Mononuclear cell (primary cell): ENCODE results near the gene VWA5B1. TPM values are rescaled to one million over a fixed set of nuclear protein-coding genes. Genes with fewer than 3 reads are reported as not detected.

Source experiments
- H3K27me3 ChIP-seq: 2 replicates; pipeline ENCODE4 v1.6.0; 2011; ENCODE audit warnings: low read length, control low read depth; ENCODE audit not compliant: insufficient read depth
- H3K4me1 ChIP-seq: 2 replicates; pipeline ENCODE4 v1.5.1; 2011; ENCODE audit warnings: mild to moderate bottlenecking, low read length, control low read depth; ENCODE audit not compliant: insufficient read depth
- H3K4me3 ChIP-seq: 2 replicates; pipeline ENCODE4 v1.5.1; 2011; ENCODE audit warnings: mild to moderate bottlenecking, low read length, moderate library complexity
- H3K9me3 ChIP-seq: 2 replicates; pipeline ENCODE4 v1.5.1; 2011; ENCODE audit warnings: low read depth, mild to moderate bottlenecking, control low read depth, low read length
- total RNA-seq: library from RNA; depleted of rRNA; stranded (reverse); fragments of >200 nt; gene quantifications from one replicate; pipeline ENCODE4 v1.2.3, GENCODE V29; 2012

VWA5B1 gene
- total RNA-seq, 1 donor, result not detected

DNA sequence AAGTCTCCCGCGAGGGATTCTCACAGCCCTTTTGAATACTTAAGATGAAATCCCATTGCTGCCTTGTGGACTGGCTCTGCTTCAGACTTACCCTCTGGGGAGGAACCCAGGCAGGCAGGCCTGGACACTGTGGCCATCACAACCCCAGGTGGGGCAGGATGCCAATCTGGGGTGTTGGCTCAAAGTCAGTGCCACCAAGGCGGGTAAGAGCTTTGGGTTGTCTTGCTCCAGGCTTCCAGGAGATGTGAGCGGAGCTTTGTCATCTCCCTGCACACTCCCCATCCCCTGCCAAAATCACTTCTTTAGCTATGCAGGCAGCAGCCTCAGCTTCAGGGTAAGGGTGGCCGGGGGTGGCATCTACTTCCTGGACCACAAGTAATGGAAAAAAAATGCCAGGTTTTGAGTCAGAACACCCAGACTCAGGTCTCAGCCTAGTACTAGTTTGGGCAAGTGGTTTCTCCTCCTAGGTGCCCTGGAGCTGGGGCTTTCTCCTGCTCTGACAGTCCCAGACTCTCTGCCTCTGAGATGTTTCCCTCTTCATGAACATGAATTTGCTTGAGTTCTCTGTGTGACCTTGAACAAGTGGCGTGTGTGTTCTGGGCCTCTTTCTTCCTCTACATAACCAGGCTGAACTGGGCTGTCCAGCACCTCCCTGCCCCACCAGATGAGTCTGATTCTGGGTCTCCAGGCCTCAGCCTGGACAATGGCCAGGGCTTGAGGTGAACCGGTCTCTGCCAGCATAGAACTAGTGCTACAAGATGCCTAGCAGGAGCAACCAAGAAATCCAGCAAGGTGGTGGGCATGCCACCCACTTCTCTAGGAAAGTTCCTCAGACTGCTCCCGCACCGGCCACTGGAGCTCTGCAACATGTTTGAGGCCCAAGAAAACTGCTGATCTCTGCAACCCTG is 65.4 kb downstream of the VWA5B1 start:
- Histone ChIP-seq H3K27me3 (no peaks in the 10 kb centered on the region), H3K4me1 (no peaks in the 10 kb centered on the region), H3K4me3 (no peak overlapping the region), H3K9me3 (no peaks in the 10 kb centered on the region)

DNA sequence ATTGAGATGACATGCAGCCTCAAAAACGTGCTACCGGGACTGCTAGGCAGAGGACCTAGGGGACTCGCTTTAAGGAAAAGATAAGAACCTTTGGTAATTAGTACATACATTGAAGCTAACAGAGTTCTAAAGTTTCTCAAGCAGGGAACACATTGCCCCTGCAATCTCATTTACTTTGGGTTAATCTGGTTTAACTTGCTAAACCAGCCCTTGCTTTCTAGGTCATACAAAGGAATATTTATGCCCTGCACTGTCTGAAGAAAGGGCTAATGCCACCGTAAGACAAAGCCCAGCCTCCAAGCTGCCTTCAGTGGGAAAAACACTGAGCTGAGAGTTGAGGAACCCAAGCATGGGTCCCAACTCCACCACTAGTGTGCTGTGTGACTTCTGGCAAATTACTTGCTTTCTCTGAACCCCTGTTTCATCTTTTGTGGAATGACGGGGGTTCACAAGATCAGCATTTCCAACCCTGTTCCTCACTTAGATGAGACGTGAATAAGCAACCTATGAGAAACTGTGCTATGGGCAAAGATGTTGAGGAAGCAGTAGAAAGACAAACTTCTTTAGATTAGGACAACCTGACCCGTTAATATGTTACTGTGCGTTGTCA is 66.3 kb downstream of the VWA5B1 start:
- Histone ChIP-seq H3K9me3 (no peaks in the 10 kb centered on the region), H3K27me3 (peaks cover 5% of the 10 kb centered on the region)

DNA sequence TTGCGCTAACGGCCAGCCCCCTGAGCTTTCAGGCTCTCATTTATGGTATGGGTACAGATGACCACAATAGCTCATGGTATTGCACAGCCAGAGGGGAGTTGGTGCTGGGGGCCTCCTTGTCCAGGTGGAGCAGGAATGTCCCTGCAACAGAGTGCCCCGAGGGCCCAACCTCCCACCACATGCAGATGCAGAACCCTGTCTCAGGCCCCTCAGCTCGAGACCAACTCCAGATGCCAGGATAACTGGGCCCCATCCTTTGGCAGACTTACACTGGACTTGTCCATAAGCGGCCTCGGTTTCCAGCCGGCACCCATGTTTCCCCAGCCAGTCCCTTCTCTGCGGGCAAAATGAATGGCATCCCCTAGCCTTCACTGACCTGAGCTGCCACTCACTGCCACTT is 67.1 kb downstream of the VWA5B1 start:
- H3K4me1 ChIP-seq, result no peaks in the 10 kb centered on the region
- no peaks in the 10 kb centered on the region for H3K9me3 ChIP-seq
- peaks cover 11% of the 10 kb centered on the region for H3K27me3 ChIP-seq
- no peak overlapping the region for H3K4me3 ChIP-seq

More for the DNA sequence above, 66.3 kb downstream of the VWA5B1 start:
- no peaks in the 10 kb centered on the region for H3K4me1 ChIP-seq
- H3K4me3 ChIP-seq, result no peak overlapping the region

DNA sequence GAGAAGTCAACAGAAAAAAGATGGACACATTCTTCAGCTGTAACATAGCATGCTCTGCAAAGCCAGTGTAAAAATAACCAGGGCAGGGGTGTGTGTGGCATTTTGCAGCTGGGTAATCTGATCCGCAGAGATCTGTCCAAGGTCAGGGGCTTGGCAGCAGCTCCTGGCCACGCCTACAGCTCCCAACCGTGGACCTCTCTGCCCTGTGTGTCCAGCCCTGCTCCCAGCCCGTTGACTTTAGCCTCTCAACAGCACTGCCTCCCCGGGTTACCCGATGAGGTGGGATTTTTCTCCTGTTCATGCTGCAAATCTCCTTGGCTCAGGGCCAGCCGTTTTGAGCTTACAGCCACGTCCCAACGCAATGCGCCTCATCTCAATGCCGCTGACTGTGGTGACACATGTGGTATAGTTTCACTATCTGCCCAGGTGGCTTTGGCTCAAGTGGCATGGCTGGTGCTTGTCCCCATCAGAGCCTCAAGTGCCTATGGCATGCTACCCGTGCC is 68.1 kb downstream of the VWA5B1 start:
- H3K27me3 ChIP-seq, result peaks cover 11% of the 10 kb centered on the region
- H3K9me3 ChIP-seq, result no peaks in the 10 kb centered on the region
- H3K4me3 ChIP-seq, result no peak overlapping the region
- H3K4me1 ChIP-seq, result no peaks in the 10 kb centered on the region

DNA sequence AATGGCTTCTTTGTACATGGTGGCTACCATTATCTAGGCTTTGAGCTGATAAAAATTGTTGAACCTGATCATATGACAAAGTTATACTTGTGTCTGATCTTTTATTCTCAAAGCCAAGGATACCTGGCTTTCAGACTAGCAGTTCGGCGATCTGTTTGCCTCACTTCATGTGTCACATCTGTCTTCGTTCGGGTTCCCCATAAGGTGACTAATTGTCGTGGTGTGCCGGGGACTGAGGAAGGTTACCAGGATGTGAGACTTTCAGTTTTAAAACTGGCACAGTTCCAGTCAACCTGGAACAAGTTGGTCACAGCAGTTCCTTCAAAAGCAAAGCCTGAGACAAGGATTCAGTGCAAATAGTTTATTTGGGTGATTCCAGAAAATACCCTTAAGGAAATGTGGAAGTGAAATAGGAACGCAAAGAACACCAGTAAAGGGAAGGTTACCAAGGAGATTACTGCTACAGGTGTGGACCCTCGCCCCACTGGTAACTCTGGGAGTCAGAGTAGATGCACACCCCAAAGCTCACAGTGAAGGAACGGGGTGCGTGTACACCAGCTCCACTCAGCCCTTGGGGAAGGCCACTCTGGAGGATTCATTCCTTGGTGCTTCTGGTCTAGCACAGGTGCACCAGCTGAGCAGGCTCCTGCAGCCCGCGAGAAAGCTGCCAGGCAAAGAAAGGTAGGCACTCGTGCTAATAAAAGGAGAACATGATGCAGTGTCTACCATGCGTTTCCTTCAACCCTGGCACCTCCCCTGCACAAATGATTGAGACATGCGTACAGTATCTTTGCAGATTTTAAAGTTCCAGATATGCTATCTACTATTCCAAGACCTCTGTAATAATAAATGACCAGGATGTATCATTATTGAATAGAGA is 69.0 kb downstream of the VWA5B1 start:
- H3K9me3 ChIP-seq, result no peaks in the 10 kb centered on the region
- no peak overlapping the region for H3K4me3 ChIP-seq
- H3K27me3 ChIP-seq, result peaks cover 13% of the 10 kb centered on the region
- H3K4me1 ChIP-seq, result no peaks in the 10 kb centered on the region

DNA sequence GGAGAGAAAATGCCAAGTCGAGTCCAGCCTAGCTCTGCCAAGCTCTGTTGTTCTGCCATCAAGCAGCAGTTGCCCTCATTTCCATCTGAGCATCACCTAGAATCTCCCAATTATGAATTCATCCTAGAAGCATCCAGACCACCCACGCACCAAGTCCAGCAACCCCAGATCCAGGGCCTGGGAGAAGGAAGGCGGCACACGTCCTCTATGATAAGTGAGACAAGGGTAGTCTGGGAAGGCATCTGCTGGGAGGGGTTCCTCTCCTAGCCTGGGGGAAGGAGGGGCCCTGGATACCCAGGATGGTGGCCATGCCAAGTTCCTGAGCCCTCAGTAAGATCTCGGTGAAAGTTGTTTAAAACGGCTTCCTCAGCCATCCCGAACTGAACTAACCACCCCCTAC is 70.7 kb downstream of the VWA5B1 start:
- Histone ChIP-seq H3K4me1 (no peaks in the 10 kb centered on the region), H3K27me3 (peaks cover 23% of the 10 kb centered on the region), H3K9me3 (no peaks in the 10 kb centered on the region), H3K4me3 (no peak overlapping the region)

DNA sequence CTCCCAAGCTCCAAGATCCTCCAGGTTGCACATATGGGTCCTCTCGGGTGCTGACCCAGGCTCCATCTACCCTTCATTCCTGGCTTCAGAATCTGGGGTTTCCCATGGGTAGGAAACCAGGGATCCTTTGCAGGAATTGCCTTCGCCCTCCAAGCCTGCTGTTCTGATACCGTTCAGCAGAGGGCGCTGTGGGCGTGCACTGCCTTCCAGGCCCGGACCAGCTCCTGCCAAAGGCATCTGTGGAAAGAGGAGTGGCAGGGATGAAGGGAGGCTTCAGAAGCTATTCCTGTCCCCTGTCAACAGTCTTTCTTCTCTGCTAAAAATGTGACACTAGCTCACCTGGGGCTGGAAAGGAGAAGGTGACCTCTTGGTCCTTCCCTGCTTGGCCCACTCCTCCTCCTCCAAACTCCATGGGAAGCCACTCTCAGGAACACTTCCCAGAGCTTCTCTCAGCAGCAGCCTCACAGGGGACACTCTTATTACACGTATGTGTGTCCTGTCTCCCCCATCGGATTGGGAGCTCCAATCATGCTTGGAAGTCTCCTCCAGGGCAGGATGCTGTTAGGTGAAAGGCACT is 71.2 kb downstream of the VWA5B1 start:
- H3K4me1 ChIP-seq, result no peaks in the 10 kb centered on the region
- peaks cover 23% of the 10 kb centered on the region for H3K27me3 ChIP-seq
- H3K4me3 ChIP-seq, result no peak overlapping the region
- H3K9me3 ChIP-seq, result no peaks in the 10 kb centered on the region

DNA sequence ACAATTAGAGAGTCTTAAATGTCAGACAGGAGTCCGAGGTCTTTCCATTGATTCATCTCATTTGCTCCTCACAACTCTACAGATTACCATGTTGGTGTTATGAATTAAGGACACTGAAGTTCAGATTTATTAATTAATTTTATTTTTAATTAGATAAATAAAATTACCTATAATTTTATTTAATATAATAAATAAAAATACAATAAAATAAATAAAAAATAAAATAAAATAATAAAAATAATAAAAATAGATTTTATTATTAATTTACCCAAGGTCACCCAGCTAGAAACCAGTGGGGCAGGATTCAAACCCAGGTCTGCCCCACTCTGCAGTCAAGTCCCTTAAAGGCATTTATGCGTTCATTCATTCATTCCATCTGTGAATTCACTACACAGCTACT is 72.2 kb downstream of the VWA5B1 start:
- Histone ChIP-seq H3K9me3 (no peaks in the 10 kb centered on the region), H3K27me3 (peaks cover 31% of the 10 kb centered on the region), H3K4me3 (no peak overlapping the region), H3K4me1 (no peaks in the 10 kb centered on the region)

DNA sequence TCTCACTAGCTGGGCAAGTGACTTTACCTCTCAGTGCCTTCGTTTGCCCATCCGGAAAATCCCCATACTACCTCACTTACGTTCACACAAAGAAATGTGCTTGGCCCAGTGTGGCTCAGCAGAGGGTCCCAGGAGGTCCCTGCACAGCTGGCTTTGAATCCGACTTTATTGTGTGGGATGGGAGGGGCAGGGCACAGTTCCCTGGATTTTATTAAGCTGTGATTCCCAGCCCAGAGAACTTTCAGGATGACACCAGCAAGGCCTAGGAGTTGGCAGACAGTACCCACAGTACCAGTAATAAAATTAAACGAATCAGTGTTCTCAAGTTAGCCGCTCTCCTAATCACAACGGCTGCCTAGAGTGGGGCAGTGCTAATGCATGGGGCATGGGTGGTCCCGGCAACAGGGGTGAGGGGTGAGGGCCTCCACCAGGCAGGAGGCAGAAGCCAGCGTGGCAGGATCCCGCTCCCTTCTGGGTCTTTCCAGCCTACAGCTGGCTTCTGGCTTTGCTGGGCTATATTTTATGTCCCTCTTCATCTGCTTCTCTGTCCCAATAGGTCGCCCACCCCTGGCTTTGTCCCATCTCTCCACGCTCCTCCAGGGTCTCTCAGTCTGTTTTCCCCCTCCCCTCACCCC is 74.9 kb downstream of the VWA5B1 start:
- Histone ChIP-seq H3K9me3 (no peaks in the 10 kb centered on the region), H3K27me3 (peaks cover 32% of the 10 kb centered on the region), H3K4me3 (no peak overlapping the region), H3K4me1 (no peaks in the 10 kb centered on the region)

GRCh38 chr1:20366056-20366462 is 75.4 kb downstream of the VWA5B1 start:
- Histone ChIP-seq H3K9me3 (no peaks in the 10 kb centered on the region), H3K27me3 (peaks cover 33% of the 10 kb centered on the region), H3K4me3 (no peak overlapping the region), H3K4me1 (no peaks in the 10 kb centered on the region)

- H3K27me3 ChIP-seq, result peaks cover 32% of the 10 kb centered on the region
- H3K4me3 ChIP-seq, result no peak overlapping the region
- no peaks in the 10 kb centered on the region for H3K4me1 ChIP-seq
- H3K9me3 ChIP-seq, result no peaks in the 10 kb centered on the region
These were observed 75.9 kb downstream of the VWA5B1 start for GRCh38 chr1:20366463-20367115.

DNA sequence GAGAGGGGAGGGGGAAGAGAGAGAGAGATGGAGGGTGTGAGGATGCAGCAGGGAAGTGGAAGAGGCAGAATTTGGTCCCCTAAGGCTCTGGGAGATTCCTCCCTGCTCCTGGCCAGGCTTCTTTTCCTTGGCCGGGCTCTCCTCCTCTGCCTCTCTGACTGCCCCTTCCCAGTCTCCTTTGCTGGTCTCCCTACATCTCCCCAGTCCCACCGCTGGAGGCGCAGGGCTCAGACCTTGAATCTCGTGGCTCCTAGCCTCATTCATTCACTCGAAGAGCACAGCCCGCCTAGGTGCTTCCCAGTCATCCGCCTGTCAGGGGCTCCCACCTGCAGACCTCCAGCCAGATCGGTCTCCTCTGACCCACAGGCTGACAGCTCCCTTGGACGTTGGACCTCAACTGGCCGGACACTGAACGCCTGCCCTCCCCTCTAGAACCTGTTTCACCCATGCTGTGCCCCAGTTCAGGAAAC is 76.5 kb downstream of the VWA5B1 start:
- H3K27me3 ChIP-seq, result peaks cover 27% of the 10 kb centered on the region

DNA sequence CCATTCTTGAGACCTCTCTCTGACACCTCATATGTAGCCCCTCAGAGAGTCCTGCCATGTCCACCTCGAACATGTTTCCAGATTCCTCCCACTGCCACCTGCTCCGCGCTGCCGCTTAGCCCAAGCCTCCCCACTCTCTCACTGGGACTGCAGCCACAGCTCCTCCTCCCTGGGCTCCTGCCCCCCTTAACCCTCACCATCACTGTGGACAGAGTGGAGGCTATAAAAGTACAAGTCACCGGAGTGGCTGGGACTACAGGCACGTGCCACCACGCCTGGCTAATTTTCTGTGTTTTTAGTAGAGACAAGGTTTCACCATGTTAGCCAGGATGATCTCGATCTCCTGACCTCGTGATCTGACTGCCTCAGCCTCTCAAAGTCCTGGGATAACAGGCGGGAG is 77.0 kb downstream of the VWA5B1 start:
- Histone ChIP-seq H3K27me3 (peaks cover 23% of the 10 kb centered on the region), H3K4me1 (no peaks in the 10 kb centered on the region), H3K9me3 (no peaks in the 10 kb centered on the region), H3K4me3 (no peak overlapping the region)

More for the DNA sequence above, 76.5 kb downstream of the VWA5B1 start:
- Histone ChIP-seq H3K9me3 (no peaks in the 10 kb centered on the region), H3K4me1 (no peaks in the 10 kb centered on the region), H3K4me3 (no peak overlapping the region)
